ENCODE data around the gene HSD3B7.

The HSD3B7 gene

GRCh38 chr16:30958175-30959079, 26.6 kb upstream of the HSD3B7 start:
- H3K9me2 ChIP-seq (replicated peaks; ENCODE audit: insufficient read depth, low read length), result no peaks in the 10 kb centered on the region
- H3K27ac ChIP-seq (ENCODE audit: low read length), result no peak overlapping the region
- peak overlapping the region; percentile 73 for H3K9ac ChIP-seq (ENCODE audit: low read length)
- peaks cover 16% of the 10 kb centered on the region for H3K4me1 ChIP-seq (ENCODE audit: low read length)
- TF ChIP-seq EZH2 (optimal IDR thresholded peaks at IDR 0.05; ENCODE audit: low read depth, low read length), result no peak
- no peak for TF ChIP-seq EZH2phosphoT487 (IDR thresholded peaks at IDR 0.05; ENCODE audit: low read length)
- TF ChIP-seq, protein P1, sequence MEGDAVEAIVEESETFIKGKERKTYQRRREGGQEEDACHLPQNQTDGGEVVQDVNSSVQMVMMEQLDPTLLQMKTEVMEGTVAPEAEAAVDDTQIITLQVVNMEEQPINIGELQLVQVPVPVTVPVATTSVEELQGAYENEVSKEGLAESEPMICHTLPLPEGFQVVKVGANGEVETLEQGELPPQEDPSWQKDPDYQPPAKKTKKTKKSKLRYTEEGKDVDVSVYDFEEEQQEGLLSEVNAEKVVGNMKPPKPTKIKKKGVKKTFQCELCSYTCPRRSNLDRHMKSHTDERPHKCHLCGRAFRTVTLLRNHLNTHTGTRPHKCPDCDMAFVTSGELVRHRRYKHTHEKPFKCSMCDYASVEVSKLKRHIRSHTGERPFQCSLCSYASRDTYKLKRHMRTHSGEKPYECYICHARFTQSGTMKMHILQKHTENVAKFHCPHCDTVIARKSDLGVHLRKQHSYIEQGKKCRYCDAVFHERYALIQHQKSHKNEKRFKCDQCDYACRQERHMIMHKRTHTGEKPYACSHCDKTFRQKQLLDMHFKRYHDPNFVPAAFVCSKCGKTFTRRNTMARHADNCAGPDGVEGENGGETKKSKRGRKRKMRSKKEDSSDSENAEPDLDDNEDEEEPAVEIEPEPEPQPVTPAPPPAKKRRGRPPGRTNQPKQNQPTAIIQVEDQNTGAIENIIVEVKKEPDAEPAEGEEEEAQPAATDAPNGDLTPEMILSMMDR (IDR thresholded peaks at IDR 0.05; ENCODE audit: low read length), result no peak
- no peak overlapping the region for H2AFZ ChIP-seq (ENCODE audit: low read length)
- H3K36me3 ChIP-seq (replicated peaks; ENCODE audit: insufficient read depth, low read length), result peaks cover 14% of the 10 kb centered on the region
- H3K27me3 ChIP-seq (replicated peaks; ENCODE audit: insufficient read depth, low read length), result no peaks in the 10 kb centered on the region
- H3F3A ChIP-seq (ENCODE audit: insufficient read depth, low read length), result peaks cover 18% of the 10 kb centered on the region
- peak overlapping the region; percentile 82 for H3K4me3 ChIP-seq (ENCODE audit: low read length)
- peaks cover 30% of the 10 kb centered on the region for H3K79me2 ChIP-seq (ENCODE audit: low read length)
- no peaks in the 10 kb centered on the region; the same call in 1 of the 2 replicates for H4K20me1 ChIP-seq (ENCODE audit: insufficient read depth, low read length)
- DNase-seq, result peak; percentile 41
- peak overlapping the region; percentile 85; the same call in 1 of the 2 replicates for H3K4me2 ChIP-seq (ENCODE audit: low read depth, low read length)
- H3K9me3 ChIP-seq (replicated peaks; ENCODE audit: insufficient read depth, low read length), result no peaks in the 10 kb centered on the region

DNA sequence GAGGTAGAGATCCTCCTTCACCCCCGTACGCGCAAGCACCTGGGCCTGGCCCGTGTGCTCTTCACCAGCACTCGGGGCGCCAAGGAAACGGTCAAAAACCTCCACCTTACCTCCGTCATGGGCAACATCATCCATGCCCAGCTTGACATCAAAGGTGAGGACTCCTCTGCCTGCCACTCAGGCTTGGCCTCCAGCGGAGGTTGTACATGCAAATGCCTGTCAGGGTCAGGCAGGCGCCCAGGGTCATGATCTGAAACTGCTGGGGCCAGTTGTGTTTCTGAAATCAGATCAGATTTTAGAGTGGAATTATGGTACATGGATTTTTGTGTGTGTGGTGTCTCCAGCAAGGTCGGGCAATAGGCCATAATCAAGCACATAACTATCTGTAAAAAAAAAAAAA, 23.6 kb upstream of the HSD3B7 start:
- H3K4me2 ChIP-seq (ENCODE audit: low read depth, low read length), result no peak overlapping the region
- peaks cover 14% of the 10 kb centered on the region for H3K36me3 ChIP-seq (replicated peaks; ENCODE audit: insufficient read depth, low read length)
- H3F3A ChIP-seq (ENCODE audit: insufficient read depth, low read length), result peaks cover 9% of the 10 kb centered on the region
- no peak for DNase-seq
- H3K27me3 ChIP-seq (replicated peaks; ENCODE audit: insufficient read depth, low read length), result no peaks in the 10 kb centered on the region
- H3K9me3 ChIP-seq (replicated peaks; ENCODE audit: insufficient read depth, low read length), result no peaks in the 10 kb centered on the region
- TF ChIP-seq EZH2 (optimal IDR thresholded peaks at IDR 0.05; ENCODE audit: low read depth, low read length), result no peak
- TF ChIP-seq, protein P1 (IDR thresholded peaks at IDR 0.05; ENCODE audit: low read length), result no peak
- no peak overlapping the region for H3K4me3 ChIP-seq (ENCODE audit: low read length)
- H3K4me1 ChIP-seq (ENCODE audit: low read length), result peaks cover 12% of the 10 kb centered on the region
- H3K9ac ChIP-seq (ENCODE audit: low read length), result no peak overlapping the region
- H3K27ac ChIP-seq (ENCODE audit: low read length), result no peak overlapping the region
- no peaks in the 10 kb centered on the region; the same call in 1 of the 2 replicates for H4K20me1 ChIP-seq (ENCODE audit: insufficient read depth, low read length)
- H3K9me2 ChIP-seq (replicated peaks; ENCODE audit: insufficient read depth, low read length), result no peaks in the 10 kb centered on the region
- H3K79me2 ChIP-seq (ENCODE audit: low read length), result peaks cover 30% of the 10 kb centered on the region
- H2AFZ ChIP-seq (ENCODE audit: low read length), result no peak overlapping the region

DNA sequence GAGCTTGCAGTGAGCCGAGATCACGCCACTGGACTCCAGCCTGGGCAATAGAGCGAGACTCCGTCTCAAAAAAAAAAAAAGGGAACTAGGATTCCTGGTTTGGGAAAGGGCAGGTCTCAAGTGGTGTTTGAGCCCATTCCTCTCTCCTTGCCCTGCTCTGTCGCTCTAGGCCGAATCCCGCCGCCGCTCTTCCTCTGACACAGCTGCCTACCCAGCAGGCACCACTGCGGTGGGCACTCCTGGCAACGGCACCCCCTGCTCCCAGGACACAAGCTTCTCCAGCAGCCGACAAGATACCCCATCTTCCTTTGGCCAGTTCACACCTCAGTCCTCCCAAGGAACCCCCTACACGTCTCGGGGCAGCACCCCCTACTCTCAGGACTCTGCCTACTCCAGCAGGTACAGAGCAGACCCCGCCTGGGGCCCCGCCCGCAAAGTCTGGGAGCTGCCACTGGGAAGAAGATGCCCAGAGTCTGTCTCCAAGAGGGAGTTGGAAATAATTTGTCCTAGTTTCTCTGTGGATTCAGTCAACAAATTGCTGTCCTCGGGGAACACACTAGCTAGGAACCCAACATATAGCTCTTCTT, 21.0 kb upstream of the HSD3B7 start:
- Histone ChIP-seq H3K79me2 (ENCODE audit: low read length) (peaks cover 22% of the 10 kb centered on the region), H3K9me3 (replicated peaks; ENCODE audit: insufficient read depth, low read length) (no peaks in the 10 kb centered on the region), H3K4me2 (ENCODE audit: low read depth, low read length) (no peak overlapping the region), H3K4me1 (ENCODE audit: low read length) (peaks cover 2% of the 10 kb centered on the region; the same call in 1 of the 2 replicates), H2AFZ (ENCODE audit: low read length) (no peak overlapping the region), H3K4me3 (ENCODE audit: low read length) (no peak overlapping the region), H3K9me2 (replicated peaks; ENCODE audit: insufficient read depth, low read length) (no peaks in the 10 kb centered on the region), H3F3A (ENCODE audit: insufficient read depth, low read length) (no peaks in the 10 kb centered on the region), H4K20me1 (ENCODE audit: insufficient read depth, low read length) (no peaks in the 10 kb centered on the region; the same call in 1 of the 2 replicates), H3K27me3 (replicated peaks; ENCODE audit: insufficient read depth, low read length) (no peaks in the 10 kb centered on the region), H3K36me3 (replicated peaks; ENCODE audit: insufficient read depth, low read length) (peaks cover 14% of the 10 kb centered on the region), H3K9ac (ENCODE audit: low read length) (no peak overlapping the region), H3K27ac (ENCODE audit: low read length) (no peak overlapping the region)
- no peak for DNase-seq
- TF ChIP-seq, protein P1 (IDR thresholded peaks at IDR 0.05; ENCODE audit: low read length), result no peak

Data from MM.1S (cell line).